ENCODE data around the gene GMNN. TPM values are rescaled to one million over a fixed set of nuclear protein-coding genes. Genes with fewer than 3 reads are reported as not detected.

Gene GMNN
- total RNA-seq, 1 donor from 2014 or later, result 65.4 TPM

GRCh38 chr6:24740861-24741260 lies 33.9 kb upstream of the GMNN start:
- Mint-ChIP-seq H3K4me3 (ENCODE audit: low read depth) (no peak overlapping the region), H3K4me1 (ENCODE audit: low read depth) (no peaks in the 10 kb centered on the region), H3K27ac (peak overlapping the region; percentile 68), H3K9me3 (ENCODE audit: low read depth) (no peaks in the 10 kb centered on the region), H3K36me3 (ENCODE audit: insufficient read depth) (no peaks in the 10 kb centered on the region), H3K27me3 (no peaks in the 10 kb centered on the region)
- TF ChIP-seq CTCF (IDR thresholded peaks at IDR 0.05; ENCODE audit: unreplicated experiment), result no peak
- DNase-seq (ENCODE audit: low spot score, unreplicated experiment), result no peak

DNA sequence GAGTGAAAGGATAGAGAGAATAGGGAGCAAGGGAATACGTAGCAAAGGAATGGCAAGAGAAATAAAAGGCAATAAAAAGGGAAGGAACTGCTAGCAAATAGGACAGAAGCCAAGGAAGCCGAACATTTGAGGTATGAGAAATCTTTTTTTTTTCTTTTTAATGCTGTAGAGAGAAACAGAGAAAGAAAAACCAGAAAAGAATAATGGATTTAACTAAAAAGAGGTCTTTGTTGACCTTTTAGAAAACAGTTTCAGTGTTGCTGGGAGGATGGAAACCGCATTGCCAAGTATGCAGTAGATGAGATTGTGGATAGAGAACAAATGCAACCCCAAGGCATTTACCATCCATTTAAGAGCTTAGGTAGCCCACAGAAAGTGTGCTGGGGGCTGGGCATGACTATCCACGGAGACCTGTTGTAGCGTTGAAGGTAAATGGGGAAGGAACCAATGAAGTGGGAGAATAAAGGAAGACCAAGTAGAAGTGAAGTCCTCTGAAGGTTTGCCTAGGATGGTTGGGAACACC lies 32.5 kb upstream of the GMNN start:
- TF ChIP-seq CTCF (IDR thresholded peaks at IDR 0.05; ENCODE audit: unreplicated experiment), result no peak

DNA sequence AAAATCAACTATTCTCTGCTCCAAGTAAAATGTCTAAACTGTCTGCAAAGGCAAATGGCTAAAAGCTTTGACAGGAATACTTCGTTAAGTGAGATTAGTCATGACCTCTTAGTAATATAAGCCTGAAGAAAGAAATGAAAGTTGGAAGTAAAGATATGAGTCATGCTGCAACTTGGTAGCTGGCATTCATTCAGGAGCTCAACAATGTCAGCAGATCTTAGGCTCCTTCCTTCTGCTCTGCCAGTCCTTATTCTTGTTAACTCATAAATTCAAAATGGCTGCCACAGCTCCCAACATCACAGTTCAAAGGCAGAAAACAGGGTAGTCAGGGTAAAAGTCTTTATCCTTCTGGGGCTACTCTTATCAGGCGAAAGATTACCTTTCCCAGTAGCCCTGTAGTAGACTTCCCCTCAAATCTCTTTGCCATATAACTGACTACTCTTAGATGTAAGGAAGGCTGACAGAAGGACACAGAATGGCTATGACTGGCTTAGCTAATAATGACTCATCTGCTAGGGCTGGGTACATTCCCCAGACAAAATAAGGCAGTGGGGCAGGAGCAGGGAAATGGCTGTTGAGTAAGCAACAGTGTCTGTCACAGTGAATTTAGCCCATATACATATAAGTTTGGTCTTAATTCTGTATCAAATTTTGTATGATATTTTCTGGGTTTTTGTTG lies 31.3 kb upstream of the GMNN start:
- H3K4me1 Mint-ChIP-seq (ENCODE audit: low read depth), result no peaks in the 10 kb centered on the region
- no peak for TF ChIP-seq CTCF (IDR thresholded peaks at IDR 0.05; ENCODE audit: unreplicated experiment)
- H3K9me3 Mint-ChIP-seq (ENCODE audit: low read depth), result no peaks in the 10 kb centered on the region
- H3K27me3 Mint-ChIP-seq, result no peaks in the 10 kb centered on the region
- no peak overlapping the region for H3K4me3 Mint-ChIP-seq (ENCODE audit: low read depth)
- H3K27ac Mint-ChIP-seq, result no peak overlapping the region
- no peak for DNase-seq (ENCODE audit: low spot score, unreplicated experiment)
- no peaks in the 10 kb centered on the region for H3K36me3 Mint-ChIP-seq (ENCODE audit: insufficient read depth)

More for the DNA sequence above, 32.5 kb upstream of the GMNN start:
- no peaks in the 10 kb centered on the region for H3K4me1 Mint-ChIP-seq (ENCODE audit: low read depth)
- no peak for DNase-seq (ENCODE audit: low spot score, unreplicated experiment)
- H3K27ac Mint-ChIP-seq, result no peak overlapping the region
- H3K9me3 Mint-ChIP-seq (ENCODE audit: low read depth), result no peaks in the 10 kb centered on the region
- H3K36me3 Mint-ChIP-seq (ENCODE audit: insufficient read depth), result no peaks in the 10 kb centered on the region
- H3K27me3 Mint-ChIP-seq, result no peaks in the 10 kb centered on the region
- H3K4me3 Mint-ChIP-seq (ENCODE audit: low read depth), result no peak overlapping the region

GRCh38 chr6:24743944-24744335 lies 30.8 kb upstream of the GMNN start:
- Mint-ChIP-seq H3K36me3 (ENCODE audit: insufficient read depth) (no peaks in the 10 kb centered on the region), H3K9me3 (ENCODE audit: low read depth) (no peaks in the 10 kb centered on the region), H3K27ac (no peak overlapping the region), H3K27me3 (no peaks in the 10 kb centered on the region), H3K4me1 (ENCODE audit: low read depth) (no peaks in the 10 kb centered on the region), H3K4me3 (ENCODE audit: low read depth) (no peak overlapping the region)
- no peak for DNase-seq (ENCODE audit: low spot score, unreplicated experiment)
- TF ChIP-seq CTCF (IDR thresholded peaks at IDR 0.05; ENCODE audit: unreplicated experiment), result no peak

GRCh38 chr6:24744911-24745310 lies 29.8 kb upstream of the GMNN start:
- no peaks in the 10 kb centered on the region for H3K36me3 Mint-ChIP-seq (ENCODE audit: insufficient read depth)

More at GRCh38 chr6:24744911-24745310, 29.8 kb upstream of the GMNN start:
- no peak for DNase-seq (ENCODE audit: low spot score, unreplicated experiment)
- Mint-ChIP-seq H3K27me3 (no peaks in the 10 kb centered on the region), H3K9me3 (ENCODE audit: low read depth) (no peaks in the 10 kb centered on the region), H3K4me3 (ENCODE audit: low read depth) (no peak overlapping the region), H3K4me1 (ENCODE audit: low read depth) (no peaks in the 10 kb centered on the region), H3K27ac (no peak overlapping the region)
- TF ChIP-seq CTCF (IDR thresholded peaks at IDR 0.05; ENCODE audit: unreplicated experiment), result no peak

All from progenitor cell of endocrine pancreas (in vitro differentiated cells).